H1 (cell line): ENCODE data around the gene NFATC4.

Source experiments
- KDM1A ChIP-seq: fragments of 200-600, 300-600 bp; sonication (generic); IDR thresholded peaks from 2 replicates; pipeline ENCODE4 v1.7.1; 2016; ENCODE audit warnings: mild to moderate bottlenecking, low read length, borderline replicate concordance
- POLR2AphosphoS5 ChIP-seq: IDR thresholded peaks from 2 replicates; pipeline ENCODE4 v1.6.1; 2011; ENCODE audit warnings: low read depth, low read length
- RBBP5 ChIP-seq: IDR thresholded peaks from 2 replicates; pipeline ENCODE4 v1.7.1; 2012; ENCODE audit warnings: low read depth, mild to moderate bottlenecking, inconsistent platforms, low read length, moderate library complexity, borderline replicate concordance
- SIN3A ChIP-seq, 2 experiments: IDR thresholded peaks in 1 of 2; conservative IDR thresholded peaks in 1 of 2; 2 replicates each; pipeline ENCODE4 v1.6.1; 2011 to 2012; ENCODE audit warnings: low read length in 2 of 2, improper control_type of control experiment in 1 of 2, low read depth in 1 of 2, mild to moderate bottlenecking in 1 of 2
- YY1 ChIP-seq: IDR thresholded peaks from 2 replicates; pipeline ENCODE4 v1.6.1; 2011; ENCODE audit warnings: low read depth, mild to moderate bottlenecking, low read length
- TF ChIP-seq, protein P1 (sequence below): IDR thresholded peaks from 2 replicates; pipeline ENCODE4 v1.6.1; 2012; ENCODE audit warnings: inconsistent platforms
- TF ChIP-seq, protein P2 (sequence below), 3 experiments: IDR thresholded peaks; 1 replicate in 2 of 3; 2 replicates in 1 of 3; pipeline versions ENCODE4 v1.5.1 to v1.6.1; 2011; ENCODE audit warnings: low read length in 3 of 3, mild to moderate bottlenecking in 3 of 3, inconsistent platforms in 2 of 3, low read depth in 1 of 3, moderate library complexity in 1 of 3; ENCODE audit not compliant: insufficient read depth in 1 of 3; ENCODE audit errors: control extremely low read depth in 1 of 3

- TF ChIP-seq, protein P1, sequence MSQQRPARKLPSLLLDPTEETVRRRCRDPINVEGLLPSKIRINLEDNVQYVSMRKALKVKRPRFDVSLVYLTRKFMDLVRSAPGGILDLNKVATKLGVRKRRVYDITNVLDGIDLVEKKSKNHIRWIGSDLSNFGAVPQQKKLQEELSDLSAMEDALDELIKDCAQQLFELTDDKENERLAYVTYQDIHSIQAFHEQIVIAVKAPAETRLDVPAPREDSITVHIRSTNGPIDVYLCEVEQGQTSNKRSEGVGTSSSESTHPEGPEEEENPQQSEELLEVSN, result no peak
- TF ChIP-seq, protein P2, sequence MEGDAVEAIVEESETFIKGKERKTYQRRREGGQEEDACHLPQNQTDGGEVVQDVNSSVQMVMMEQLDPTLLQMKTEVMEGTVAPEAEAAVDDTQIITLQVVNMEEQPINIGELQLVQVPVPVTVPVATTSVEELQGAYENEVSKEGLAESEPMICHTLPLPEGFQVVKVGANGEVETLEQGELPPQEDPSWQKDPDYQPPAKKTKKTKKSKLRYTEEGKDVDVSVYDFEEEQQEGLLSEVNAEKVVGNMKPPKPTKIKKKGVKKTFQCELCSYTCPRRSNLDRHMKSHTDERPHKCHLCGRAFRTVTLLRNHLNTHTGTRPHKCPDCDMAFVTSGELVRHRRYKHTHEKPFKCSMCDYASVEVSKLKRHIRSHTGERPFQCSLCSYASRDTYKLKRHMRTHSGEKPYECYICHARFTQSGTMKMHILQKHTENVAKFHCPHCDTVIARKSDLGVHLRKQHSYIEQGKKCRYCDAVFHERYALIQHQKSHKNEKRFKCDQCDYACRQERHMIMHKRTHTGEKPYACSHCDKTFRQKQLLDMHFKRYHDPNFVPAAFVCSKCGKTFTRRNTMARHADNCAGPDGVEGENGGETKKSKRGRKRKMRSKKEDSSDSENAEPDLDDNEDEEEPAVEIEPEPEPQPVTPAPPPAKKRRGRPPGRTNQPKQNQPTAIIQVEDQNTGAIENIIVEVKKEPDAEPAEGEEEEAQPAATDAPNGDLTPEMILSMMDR (IDR thresholded peaks at IDR 0.05; ENCODE audit: control extremely low read depth in 1 of 3, insufficient read depth in 1 of 3, low read depth in 1 of 3, low read length in 3 of 3), result no peak
- no peak for TF ChIP-seq SIN3A (conservative IDR thresholded peaks at IDR 0.05 in 1 of 2, IDR thresholded peaks at IDR 0.05 in 1 of 2; ENCODE audit: low read depth in 1 of 2, low read length in 2 of 2)
- no peak for TF ChIP-seq KDM1A
- TF ChIP-seq YY1, result no peak
- no peak for TF ChIP-seq POLR2AphosphoS5
- no peak for TF ChIP-seq RBBP5
These were observed 45.3 kb upstream of the NFATC4 start for GRCh38 chr14:24322672-24323071.
